ENCODE data around the gene GRID1.

The GRID1 gene

DNA sequence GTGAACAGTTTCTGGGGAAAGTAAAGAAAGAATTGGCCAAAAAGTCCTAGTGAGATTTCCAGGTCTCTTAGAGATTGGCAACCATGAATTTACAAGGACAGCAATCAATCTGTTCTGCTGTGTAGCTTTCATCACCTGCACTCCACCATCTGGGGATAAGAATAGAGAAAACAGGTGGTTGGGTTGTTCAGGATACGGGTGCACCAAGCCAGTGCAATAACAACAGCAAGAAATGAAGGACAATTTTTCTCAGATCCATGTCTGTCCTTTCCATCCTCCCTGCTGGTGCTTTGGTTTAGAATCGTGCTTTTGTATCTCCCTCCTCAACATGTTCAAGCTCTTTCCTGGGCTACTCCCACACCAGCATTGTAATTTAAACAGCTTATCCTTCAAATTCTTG is 787.7 kb downstream of the GRID1 start:
- ChIA-PET CTCF (no interaction called here), POLR2A (no interaction called here)
- Histone ChIP-seq H3K4me3 (ENCODE audit: low read depth, low read length) (no peak overlapping the region), H3K36me3 (ENCODE audit: control insufficient read depth in 2 of 2, insufficient read depth in 1 of 2, low read length in 2 of 2) (no peaks in the 10 kb centered on the region), H3K4me1 (ENCODE audit: control insufficient read depth, insufficient read depth, low read length) (no peaks in the 10 kb centered on the region), H3K27ac (ENCODE audit: extremely low read depth, low read depth, low read length) (no peak overlapping the region), H3K9me3 (ENCODE audit: control insufficient read depth, insufficient read depth, low read depth, low read length) (no peaks in the 10 kb centered on the region)
- TF ChIP-seq AEBP2 (tag by site-specific recombination; IDR thresholded peaks at IDR 0.05; ENCODE audit: borderline replicate concordance): no peak
- no peak for TF ChIP-seq SETDB1 (IDR thresholded peaks at IDR 0.05; ENCODE audit: insufficient read length, low read length)
- no peak for TF ChIP-seq ZNF146 (tag by site-specific recombination; IDR thresholded peaks at IDR 0.05)
- no peak for TF ChIP-seq ZNF701 (tag by site-specific recombination; IDR thresholded peaks at IDR 0.05)
- TF ChIP-seq, protein P1, sequence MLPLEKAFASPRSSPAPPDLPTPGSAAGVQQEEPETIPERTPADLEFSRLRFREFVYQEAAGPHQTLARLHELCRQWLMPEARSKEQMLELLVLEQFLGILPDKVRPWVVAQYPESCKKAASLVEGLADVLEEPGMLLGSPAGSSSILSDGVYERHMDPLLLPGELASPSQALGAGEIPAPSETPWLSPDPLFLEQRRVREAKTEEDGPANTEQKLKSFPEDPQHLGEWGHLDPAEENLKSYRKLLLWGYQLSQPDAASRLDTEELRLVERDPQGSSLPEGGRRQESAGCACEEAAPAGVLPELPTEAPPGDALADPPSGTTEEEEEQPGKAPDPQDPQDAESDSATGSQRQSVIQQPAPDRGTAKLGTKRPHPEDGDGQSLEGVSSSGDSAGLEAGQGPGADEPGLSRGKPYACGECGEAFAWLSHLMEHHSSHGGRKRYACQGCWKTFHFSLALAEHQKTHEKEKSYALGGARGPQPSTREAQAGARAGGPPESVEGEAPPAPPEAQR (tag by site-specific recombination; IDR thresholded peaks at IDR 0.05): no peak
- TF ChIP-seq ZNF157 (tag by site-specific recombination; IDR thresholded peaks at IDR 0.05): no peak
- TF ChIP-seq ZNF175 (tag by site-specific recombination; IDR thresholded peaks at IDR 0.05): no peak
- TF ChIP-seq, protein P2, sequence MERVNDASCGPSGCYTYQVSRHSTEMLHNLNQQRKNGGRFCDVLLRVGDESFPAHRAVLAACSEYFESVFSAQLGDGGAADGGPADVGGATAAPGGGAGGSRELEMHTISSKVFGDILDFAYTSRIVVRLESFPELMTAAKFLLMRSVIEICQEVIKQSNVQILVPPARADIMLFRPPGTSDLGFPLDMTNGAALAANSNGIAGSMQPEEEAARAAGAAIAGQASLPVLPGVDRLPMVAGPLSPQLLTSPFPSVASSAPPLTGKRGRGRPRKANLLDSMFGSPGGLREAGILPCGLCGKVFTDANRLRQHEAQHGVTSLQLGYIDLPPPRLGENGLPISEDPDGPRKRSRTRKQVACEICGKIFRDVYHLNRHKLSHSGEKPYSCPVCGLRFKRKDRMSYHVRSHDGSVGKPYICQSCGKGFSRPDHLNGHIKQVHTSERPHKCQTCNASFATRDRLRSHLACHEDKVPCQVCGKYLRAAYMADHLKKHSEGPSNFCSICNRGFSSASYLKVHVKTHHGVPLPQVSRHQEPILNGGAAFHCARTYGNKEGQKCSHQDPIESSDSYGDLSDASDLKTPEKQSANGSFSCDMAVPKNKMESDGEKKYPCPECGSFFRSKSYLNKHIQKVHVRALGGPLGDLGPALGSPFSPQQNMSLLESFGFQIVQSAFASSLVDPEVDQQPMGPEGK (tag by site-specific recombination; IDR thresholded peaks at IDR 0.05): no peak
- no peak for TF ChIP-seq ZNF624 (tag by site-specific recombination; IDR thresholded peaks at IDR 0.05)
- TF ChIP-seq ZNF292 (tag by site-specific recombination; IDR thresholded peaks at IDR 0.05; ENCODE audit: borderline replicate concordance, low read depth): no peak
- no peak for TF ChIP-seq ZNF2 (tag by site-specific recombination; IDR thresholded peaks at IDR 0.05)
- TF ChIP-seq ZNF549 (tag by site-specific recombination; IDR thresholded peaks at IDR 0.05): no peak
- no peak for TF ChIP-seq ZBTB21 (tag by site-specific recombination; IDR thresholded peaks at IDR 0.05)
- TF ChIP-seq, protein P3, sequence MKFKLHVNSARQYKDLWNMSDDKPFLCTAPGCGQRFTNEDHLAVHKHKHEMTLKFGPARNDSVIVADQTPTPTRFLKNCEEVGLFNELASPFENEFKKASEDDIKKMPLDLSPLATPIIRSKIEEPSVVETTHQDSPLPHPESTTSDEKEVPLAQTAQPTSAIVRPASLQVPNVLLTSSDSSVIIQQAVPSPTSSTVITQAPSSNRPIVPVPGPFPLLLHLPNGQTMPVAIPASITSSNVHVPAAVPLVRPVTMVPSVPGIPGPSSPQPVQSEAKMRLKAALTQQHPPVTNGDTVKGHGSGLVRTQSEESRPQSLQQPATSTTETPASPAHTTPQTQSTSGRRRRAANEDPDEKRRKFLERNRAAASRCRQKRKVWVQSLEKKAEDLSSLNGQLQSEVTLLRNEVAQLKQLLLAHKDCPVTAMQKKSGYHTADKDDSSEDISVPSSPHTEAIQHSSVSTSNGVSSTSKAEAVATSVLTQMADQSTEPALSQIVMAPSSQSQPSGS (tag by site-specific recombination; IDR thresholded peaks at IDR 0.05; ENCODE audit: low read depth): no peak
- TF ChIP-seq OVOL3 (tag by site-specific recombination; IDR thresholded peaks at IDR 0.05): no peak
- TF ChIP-seq ZNF404 (tag by site-specific recombination; IDR thresholded peaks at IDR 0.05): no peak
- TF ChIP-seq, protein P4, sequence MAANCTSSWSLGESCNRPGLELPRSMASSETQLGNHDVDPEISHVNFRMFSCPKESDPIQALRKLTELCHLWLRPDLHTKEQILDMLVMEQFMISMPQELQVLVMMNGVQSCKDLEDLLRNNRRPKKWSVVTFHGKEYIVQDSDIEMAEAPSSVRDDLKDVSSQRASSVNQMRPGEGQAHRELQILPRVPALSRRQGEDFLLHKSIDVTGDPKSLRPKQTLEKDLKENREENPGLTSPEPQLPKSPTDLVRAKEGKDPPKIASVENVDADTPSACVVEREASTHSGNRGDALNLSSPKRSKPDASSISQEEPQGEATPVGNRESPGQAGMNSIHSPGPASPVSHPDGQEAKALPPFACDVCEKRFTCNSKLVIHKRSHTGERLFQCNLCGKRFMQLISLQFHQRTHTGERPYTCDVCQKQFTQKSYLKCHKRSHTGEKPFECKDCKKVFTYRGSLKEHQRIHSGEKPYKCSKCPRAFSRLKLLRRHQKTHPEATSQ (tag by site-specific recombination; IDR thresholded peaks at IDR 0.05): no peak
- TF ChIP-seq ZNF529 (tag by site-specific recombination; IDR thresholded peaks at IDR 0.05; ENCODE audit: insufficient replicate concordance): no peak
- TF ChIP-seq ZNF843 (tag by site-specific recombination; IDR thresholded peaks at IDR 0.05): no peak

DNA sequence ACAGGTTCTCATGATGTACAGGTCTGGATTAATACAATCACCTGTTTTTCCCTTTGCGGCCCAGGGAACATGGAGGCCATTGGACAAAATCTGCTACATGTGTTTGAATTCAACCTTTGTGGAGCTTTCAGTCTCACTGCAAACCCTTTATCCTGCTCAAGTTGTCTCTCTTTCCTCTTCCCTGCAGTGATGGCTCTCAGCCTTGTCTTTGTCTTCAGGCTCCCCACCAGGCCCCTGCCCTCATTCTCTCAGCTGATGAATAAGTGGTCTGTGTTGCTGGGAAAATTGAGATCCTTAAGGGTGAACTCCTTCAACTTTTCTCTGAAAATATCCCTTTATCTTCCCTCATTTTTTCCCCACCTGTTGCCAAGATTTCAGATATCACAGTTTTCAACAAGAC is 791.2 kb downstream of the GRID1 start:
- Histone ChIP-seq H3K4me1 (ENCODE audit: control insufficient read depth, insufficient read depth, low read length) (no peaks in the 10 kb centered on the region), H3K9me3 (ENCODE audit: control insufficient read depth, insufficient read depth, low read depth, low read length) (no peaks in the 10 kb centered on the region), H3K36me3 (ENCODE audit: control insufficient read depth in 2 of 2, insufficient read depth in 1 of 2, low read length in 2 of 2) (no peaks in the 10 kb centered on the region), H3K27ac (ENCODE audit: extremely low read depth, low read depth, low read length) (no peak overlapping the region), H3K4me3 (ENCODE audit: low read depth, low read length) (no peak overlapping the region)
- POLR2A ChIA-PET: no interaction called here
- CTCF ChIA-PET: no interaction called here
- TF ChIP-seq ZNF548 (tag by site-specific recombination; IDR thresholded peaks at IDR 0.05) (no peak), ZNF350 (tag by site-specific recombination; IDR thresholded peaks at IDR 0.05) (no peak), ZNF248 (tag by site-specific recombination; IDR thresholded peaks at IDR 0.05) (no peak), ZFP69B (tag by site-specific recombination; IDR thresholded peaks at IDR 0.05) (no peak), OVOL3 (tag by site-specific recombination; IDR thresholded peaks at IDR 0.05) (no peak), ZNF658 (tag by site-specific recombination; IDR thresholded peaks at IDR 0.05) (no peak), ZSCAN30 (tag by site-specific recombination; IDR thresholded peaks at IDR 0.05) (no peak)
- TF ChIP-seq, protein P5, sequence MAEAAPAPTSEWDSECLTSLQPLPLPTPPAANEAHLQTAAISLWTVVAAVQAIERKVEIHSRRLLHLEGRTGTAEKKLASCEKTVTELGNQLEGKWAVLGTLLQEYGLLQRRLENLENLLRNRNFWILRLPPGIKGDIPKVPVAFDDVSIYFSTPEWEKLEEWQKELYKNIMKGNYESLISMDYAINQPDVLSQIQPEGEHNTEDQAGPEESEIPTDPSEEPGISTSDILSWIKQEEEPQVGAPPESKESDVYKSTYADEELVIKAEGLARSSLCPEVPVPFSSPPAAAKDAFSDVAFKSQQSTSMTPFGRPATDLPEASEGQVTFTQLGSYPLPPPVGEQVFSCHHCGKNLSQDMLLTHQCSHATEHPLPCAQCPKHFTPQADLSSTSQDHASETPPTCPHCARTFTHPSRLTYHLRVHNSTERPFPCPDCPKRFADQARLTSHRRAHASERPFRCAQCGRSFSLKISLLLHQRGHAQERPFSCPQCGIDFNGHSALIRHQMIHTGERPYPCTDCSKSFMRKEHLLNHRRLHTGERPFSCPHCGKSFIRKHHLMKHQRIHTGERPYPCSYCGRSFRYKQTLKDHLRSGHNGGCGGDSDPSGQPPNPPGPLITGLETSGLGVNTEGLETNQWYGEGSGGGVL (tag by site-specific recombination; IDR thresholded peaks at IDR 0.05): no peak
